Endothelial cell of umbilical vein (primary cell): ENCODE data around the gene MOB1B. TPM values are rescaled to one million over a fixed set of nuclear protein-coding genes. Genes with fewer than 3 reads are reported as not detected.

Experiments used
- BruUV-seq: library from RNA; stranded (reverse); fragments of 400-500 nt; replicated peaks from 2 replicates; lab custom pipeline; 2021; lab: Mats Ljungman, UMichigan
- CTCF ChIA-PET: fragments of 300-600, 350-600 bp; sonication (Branson Sonifier 250); formaldehyde crosslinking; loops from one replicate; lab custom pipeline; 2021; ENCODE audit warnings: antibody characterized with exemption, inconsistent platforms; lab: Charles Lee
- POLR2A ChIA-PET: fragments of 300-600, 350-600 bp; sonication (Branson Sonifier 250); formaldehyde crosslinking; loops from one replicate; lab custom pipeline; 2021; ENCODE audit warnings: antibody characterized with exemption, inconsistent platforms; lab: Charles Lee
- DNase-seq: peaks from one replicate; pipeline ENCODE4 v3.0.0-alpha.2; 2011; ENCODE audit warnings: low read depth, low spot score
- FAIRE-seq: peaks from 2 replicates; lab custom pipeline; 2011; peaks lifted over from hg19 to GRCh38; lab: Jason Lieb, UNC
- H2AFZ ChIP-seq: 2 replicates; pipeline ENCODE4 v1.6.0; 2012; ENCODE audit warnings: low read depth, low read length, control low read depth, inconsistent platforms
- H3K27ac ChIP-seq: 2 replicates; pipeline ENCODE4 v1.5.1; 2011; ENCODE audit warnings: low read depth, mild to moderate bottlenecking, control low read depth, low read length, moderate library complexity; ENCODE audit not compliant: insufficient read depth
- H3K27me3 ChIP-seq, 2 experiments: 2 replicates each; pipeline versions ENCODE4 v1.6.0 to v1.6.1; 2011; ENCODE audit warnings: low read length in 2 of 2, mixed read lengths in 1 of 2; ENCODE audit not compliant: control insufficient read depth in 2 of 2, insufficient read depth in 2 of 2
- H3K36me3 ChIP-seq, 2 experiments: 2 replicates in 1 of 2; 3 replicates in 1 of 2; pipeline ENCODE4 v1.5.1; 2011; ENCODE audit warnings: low read length in 2 of 2, mild to moderate bottlenecking in 1 of 2, moderate library complexity in 1 of 2; ENCODE audit not compliant: control insufficient read depth in 2 of 2, insufficient read depth in 2 of 2; ENCODE audit errors: extremely low read depth in 1 of 2
- H3K4me1 ChIP-seq: 3 replicates; pipeline ENCODE4 v1.5.1; 2011; ENCODE audit warnings: mild to moderate bottlenecking, low read length; ENCODE audit not compliant: control insufficient read depth, insufficient read depth; ENCODE audit errors: extremely low read depth
- H3K4me2 ChIP-seq: 2 replicates; pipeline ENCODE4 v1.6.1; 2011; ENCODE audit warnings: low read length, control low read depth, mixed read lengths; ENCODE audit not compliant: insufficient read depth
- H3K4me3 ChIP-seq, 3 experiments: fragments of 200-600 bp in 1 of 3; sonication (generic), shearing (Covaris generic) in 1 of 3; replicated peaks in 1 of 3; 2 replicates each; pipeline ENCODE4 v1.5.1; 2011 to 2016; ENCODE audit warnings: control low read depth in 3 of 3, low read length in 3 of 3, mild to moderate bottlenecking in 2 of 3, inconsistent platforms in 1 of 3, low read depth in 1 of 3, moderate library complexity in 1 of 3; ENCODE audit not compliant: insufficient read depth in 1 of 3
- H3K79me2 ChIP-seq: 2 replicates; pipeline ENCODE4 v1.6.0; 2012; ENCODE audit warnings: low read length, inconsistent platforms; ENCODE audit not compliant: control insufficient read depth, insufficient read depth
- H3K9ac ChIP-seq: replicated peaks from 2 replicates; pipeline ENCODE3; 2011; ENCODE audit warnings: low read length, control low read depth; ENCODE audit not compliant: insufficient read depth; ENCODE audit errors: extremely low read depth
- H3K9me1 ChIP-seq: replicated peaks from 3 replicates; pipeline ENCODE4 v1.6.0; 2011; ENCODE audit warnings: mild to moderate bottlenecking, low read length; ENCODE audit not compliant: control insufficient read depth, insufficient read depth; ENCODE audit errors: extremely low read depth
- H3K9me3 ChIP-seq: replicated peaks from 2 replicates; pipeline ENCODE4 v1.5.1; 2012; ENCODE audit warnings: low read length, inconsistent platforms; ENCODE audit not compliant: control insufficient read depth, insufficient read depth
- H4K20me1 ChIP-seq: replicated peaks from 2 replicates; pipeline ENCODE3; 2011; ENCODE audit warnings: mild to moderate bottlenecking, low read length; ENCODE audit not compliant: control insufficient read depth, insufficient read depth; ENCODE audit errors: extremely low read depth
- CTCF ChIP-seq, 2 donors: IDR thresholded peaks; 1 replicate in 1 of 2; 2 replicates in 1 of 2; pipeline ENCODE4 v1.5.1; 2011; ENCODE audit warnings: low read length in 2 of 2, mild to moderate bottlenecking in 2 of 2, moderate library complexity in 2 of 2, control low read depth in 1 of 2, inconsistent platforms in 1 of 2, low read depth in 1 of 2; ENCODE audit not compliant: insufficient read depth in 1 of 2; ENCODE audit errors: extremely low read depth in 1 of 2
- EZH2 ChIP-seq: IDR thresholded peaks from 2 replicates; pipeline ENCODE4 v1.6.1; 2012; ENCODE audit warnings: borderline replicate concordance, low read depth, mild to moderate bottlenecking, moderate library complexity, low read length, inconsistent platforms; ENCODE audit not compliant: severe bottlenecking
- JUN ChIP-seq: IDR thresholded peaks from 2 replicates; pipeline ENCODE4 v1.6.1; 2011; ENCODE audit warnings: borderline replicate concordance, low read depth; ENCODE audit not compliant: insufficient read length, insufficient read depth
- MAX ChIP-seq: IDR thresholded peaks from 2 replicates; pipeline ENCODE4 v1.6.1; 2011; ENCODE audit not compliant: insufficient read depth, insufficient read length
- MYC ChIP-seq: IDR thresholded peaks from one replicate; pipeline ENCODE4 v1.6.1; 2011; ENCODE audit warnings: mild to moderate bottlenecking, low read depth, low read length
- dilution Hi-C: fragments of 300-500 bp; cut with MboI; formaldehyde crosslinking; loops from one replicate; pipeline ENCODE4 v1.15.0; 2019; ENCODE audit warnings: low sequenced_read_pairs; ENCODE audit not compliant: extremely low pct_ligation_motif_present
- intact Hi-C: fragments of 100-400 bp; cut with micrococcal nuclease; formaldehyde crosslinking; loops from one replicate; pipeline ENCODE4 v1.10.0; 2022
- polyA plus RNA-seq, 4 experiments: library from polyadenylated mRNA; depleted of rRNA in 3 of 4; stranded (reverse) in 3 of 4; unstranded in 1 of 4; fragments of >200 nt; gene quantifications; 2 replicates each; pipeline versions ENCODE4 v1.2.1 to v1.2.3, GENCODE V29; 2011 to 2012; ENCODE audit warnings: missing spikeins in 1 of 4
- total RNA-seq: library from RNA; stranded (reverse); gene quantifications from 2 replicates; pipeline ENCODE4 v1.2.3, GENCODE V29; 2021

Gene MOB1B
- total and polyA plus RNA-seq, 2 donors (not counting 3 experiments of a cell fraction or from before 2014, with no cell fraction given): 4.3 to 23.9 TPM

GRCh38 chr4:70935038-70935695 is 33.0 kb downstream of the MOB1B start:
- H3K79me2 ChIP-seq: peaks cover 47% of the 10 kb centered on the region
- no TSS peak for BruUV-seq
- no peaks in the 10 kb centered on the region for H3K9me1 ChIP-seq
- H3K4me2 ChIP-seq: no peak overlapping the region
- no peaks in the 10 kb centered on the region for H3K9me3 ChIP-seq
- no peaks in the 10 kb centered on the region for H3K4me1 ChIP-seq
- no peaks in the 10 kb centered on the region for H3K27me3 ChIP-seq
- POLR2A ChIA-PET: interaction anchor here (1.0 kb wide), 1 partner anchor 9 kb away, joined by 3 read pairs; no protein-coding TSS in a partner anchor
- H3K9ac ChIP-seq: no peak overlapping the region
- no peaks in the 10 kb centered on the region for H4K20me1 ChIP-seq
- no peak for TF ChIP-seq MAX
- TF ChIP-seq JUN: no peak
- no peak for TF ChIP-seq CTCF (IDR thresholded peaks at IDR 0.05; ENCODE audit: extremely low read depth in 1 of 2, insufficient read depth in 1 of 2, low read depth in 1 of 2, low read length in 2 of 2)
- no peak for TF ChIP-seq MYC
- no peak for TF ChIP-seq EZH2
- intact Hi-C loops (no loop called here), dilution Hi-C loops (no loop called here)
- H3K36me3 ChIP-seq: no peaks in the 10 kb centered on the region
- FAIRE-seq (no peak), DNase-seq (no peak)
- CTCF ChIA-PET: interaction anchor here (0.8 kb wide), 1 partner anchor 15 kb away, joined by 3 read pairs; no protein-coding TSS in a partner anchor
- no peak overlapping the region for H2AFZ ChIP-seq
- no peak overlapping the region for H3K27ac ChIP-seq
- H3K4me3 ChIP-seq: no peak overlapping the region
